RPMI7951 (cell line): ENCODE measurements around the gene PID1. TPM values are rescaled to one million over a fixed set of nuclear protein-coding genes. Genes with fewer than 3 reads are reported as not detected.

ENCODE experiments used
- DNase-seq: peaks from one replicate; pipeline ENCODE4 v3.0.0-alpha.2; 2012; ENCODE audit warnings: low read depth
- total RNA-seq: library from RNA; depleted of rRNA; stranded (reverse); fragments of >200 nt; shearing (Covaris generic); gene quantifications from 2 replicates; pipeline ENCODE4 v1.2.3, GENCODE V29; 2014

Gene PID1
- total RNA-seq, 1 experiment from 2014 or later, result 23.8 TPM

DNA sequence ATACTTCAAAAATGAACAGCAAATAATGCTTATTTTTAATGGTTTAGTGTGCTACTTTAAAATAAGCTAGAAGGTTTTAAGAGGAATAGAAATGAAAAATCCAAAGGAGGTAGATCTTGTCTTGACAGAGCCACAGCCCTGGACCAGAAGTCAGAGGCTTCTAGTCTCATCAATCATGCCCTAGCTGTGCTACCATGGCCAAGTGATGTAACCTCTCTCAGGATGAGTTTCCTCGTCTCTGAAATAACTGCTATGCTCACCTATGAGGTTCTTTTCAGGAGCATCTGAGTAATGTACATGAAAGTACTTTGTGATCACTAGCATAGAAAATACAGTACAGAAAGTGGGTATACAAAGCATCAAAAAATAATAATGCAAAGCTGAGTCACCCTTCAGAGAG is 248.4 kb downstream of the PID1 start:
- DNase-seq, result no peak

DNA sequence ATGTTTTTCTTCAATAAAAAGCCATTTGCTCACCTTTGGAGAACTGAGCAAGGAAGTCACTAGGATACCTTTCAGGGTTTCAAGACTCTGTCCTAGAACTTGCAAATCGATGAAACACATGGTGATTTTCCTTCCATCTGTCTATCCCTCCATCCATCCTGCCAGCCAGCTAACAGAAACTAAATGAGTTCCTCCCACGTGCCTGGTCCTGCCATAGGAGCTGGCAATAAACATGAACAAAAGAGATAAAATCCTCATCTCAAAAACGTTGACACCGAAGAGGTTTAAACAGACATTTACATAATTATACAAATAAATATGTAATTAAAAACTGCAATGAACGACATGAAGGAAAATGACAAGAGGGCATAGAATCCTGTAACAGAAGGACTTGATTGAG is 249.0 kb downstream of the PID1 start:
- DNase-seq, result no peak

DNA sequence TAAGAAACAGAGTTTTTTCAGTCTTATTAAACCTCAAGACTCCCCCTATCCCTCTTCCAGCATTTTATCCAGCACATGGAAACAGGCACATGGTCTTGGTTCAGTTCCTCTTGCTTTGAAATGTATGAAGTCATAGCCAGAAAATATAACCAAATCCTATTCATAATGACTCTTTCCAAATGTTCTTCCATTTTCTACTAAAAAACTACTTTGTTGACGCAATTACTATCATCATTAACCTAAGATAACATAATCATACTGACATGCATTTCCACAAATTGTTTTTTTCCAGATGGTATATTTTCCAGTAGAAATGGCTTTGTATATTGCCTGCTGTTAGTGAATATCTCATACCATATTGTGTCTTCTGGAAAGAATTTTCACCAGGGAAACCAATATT is 261.3 kb downstream of the PID1 start:
- DNase-seq, result no peak

DNA sequence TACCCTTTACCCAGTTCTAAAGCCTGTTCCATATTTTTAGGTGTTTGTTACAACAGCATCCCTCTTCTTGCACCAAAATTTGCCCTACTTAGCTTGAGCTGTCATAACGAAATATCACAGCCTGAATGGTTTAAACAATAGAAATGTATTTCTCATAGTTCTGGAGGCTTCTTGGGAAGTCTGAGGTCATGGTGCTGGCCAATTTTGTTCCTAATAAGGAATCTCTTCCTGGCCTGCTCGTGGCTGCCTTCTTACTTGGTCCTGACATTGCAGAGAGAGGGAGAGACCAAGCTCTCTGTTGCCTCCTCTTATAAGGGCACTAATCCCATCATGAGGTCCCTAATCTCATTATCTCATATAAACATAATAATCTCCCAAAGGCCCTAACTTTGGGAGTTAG is 267.8 kb downstream of the PID1 start:
- DNase-seq, result no peak

DNA sequence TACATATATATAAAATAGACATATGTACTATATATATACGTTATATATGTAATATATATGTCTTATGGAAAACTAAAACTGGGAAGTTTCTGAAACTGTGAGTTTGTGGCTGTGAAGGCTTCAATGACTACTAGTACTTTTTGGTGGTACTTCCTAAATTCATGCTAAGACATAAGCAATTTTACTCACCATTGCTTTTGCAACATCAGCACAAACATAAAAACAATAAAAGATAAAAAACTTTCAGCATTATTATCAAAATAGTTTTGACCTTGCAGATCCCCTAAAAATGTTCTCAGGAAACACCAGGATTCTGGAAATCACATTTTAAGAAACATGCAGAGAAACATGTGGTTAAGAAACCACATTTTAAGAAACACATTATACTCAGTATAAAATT is 269.9 kb downstream of the PID1 start:
- no peak for DNase-seq

DNA sequence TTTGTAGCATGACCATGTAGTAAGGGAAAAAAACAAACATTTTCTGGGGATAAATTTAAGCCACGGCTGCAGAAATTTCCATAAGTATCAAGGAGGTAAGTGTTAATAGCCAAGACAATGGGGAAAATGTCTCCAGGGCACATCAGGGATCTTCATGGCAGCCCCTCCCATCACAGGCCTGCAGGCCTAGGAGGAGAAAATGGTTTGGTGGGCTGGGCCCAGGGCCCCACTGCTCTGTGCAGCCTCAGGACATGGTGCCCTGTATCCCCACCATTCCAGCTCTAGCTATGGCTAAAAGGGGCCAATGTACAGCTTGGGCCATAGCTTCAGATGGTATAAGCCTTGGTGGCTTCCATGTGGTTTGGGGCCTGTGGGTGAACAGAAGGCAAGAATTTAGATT is 271.8 kb downstream of the PID1 start:
- DNase-seq, result no peak

DNA sequence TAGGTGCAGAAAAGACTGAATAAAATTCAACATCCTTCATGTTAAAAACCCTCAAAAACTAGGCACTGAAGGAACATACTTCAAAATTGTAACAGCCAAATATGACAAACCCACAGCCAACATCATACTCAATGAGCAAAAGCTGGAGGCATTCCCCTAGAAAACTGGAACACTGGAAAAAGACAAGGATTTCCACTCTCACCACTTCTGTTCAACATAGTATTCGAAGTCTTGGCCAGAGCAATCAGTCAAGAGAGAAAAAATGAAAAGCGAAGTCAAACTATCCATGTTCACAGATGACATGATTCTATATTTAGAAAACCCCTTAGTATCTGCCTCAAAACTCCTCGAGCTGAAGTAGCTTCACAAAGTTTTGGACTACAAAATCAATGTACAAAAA is 282.3 kb downstream of the PID1 start:
- DNase-seq, result no peak

DNA sequence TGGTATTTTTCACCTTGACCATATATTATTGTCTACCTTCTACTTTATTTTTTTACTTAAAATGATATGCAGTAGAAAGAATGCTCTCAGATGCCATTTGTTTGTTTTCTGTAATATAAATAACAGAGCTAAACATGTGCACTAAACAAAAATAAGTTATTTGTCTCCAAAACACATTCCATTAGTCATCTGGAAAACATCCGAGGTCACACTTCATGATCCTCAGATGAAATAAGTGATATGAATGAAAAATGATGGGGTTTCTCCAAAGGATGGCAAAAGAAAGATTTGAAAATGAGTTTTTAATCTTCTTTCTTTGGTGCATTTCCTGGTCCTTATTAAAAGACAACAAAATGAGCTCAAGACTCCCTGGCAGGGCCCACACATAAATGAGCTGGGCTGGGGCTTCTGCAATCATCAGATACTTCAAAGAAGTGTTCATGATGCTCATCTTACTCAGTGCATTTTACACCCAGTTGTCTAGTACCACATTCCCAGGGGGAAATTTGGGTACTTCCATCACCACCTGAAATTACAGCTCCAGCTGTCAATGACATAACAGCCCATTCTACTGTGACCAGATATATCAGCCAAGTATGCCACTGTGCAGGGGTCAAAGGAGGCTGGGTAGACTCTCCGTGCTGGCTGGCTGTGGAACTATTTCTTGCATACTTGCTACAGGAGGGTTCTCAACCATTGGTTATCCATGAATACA is 283.5 kb downstream of the PID1 start:
- peak; percentile 20 for DNase-seq

DNA sequence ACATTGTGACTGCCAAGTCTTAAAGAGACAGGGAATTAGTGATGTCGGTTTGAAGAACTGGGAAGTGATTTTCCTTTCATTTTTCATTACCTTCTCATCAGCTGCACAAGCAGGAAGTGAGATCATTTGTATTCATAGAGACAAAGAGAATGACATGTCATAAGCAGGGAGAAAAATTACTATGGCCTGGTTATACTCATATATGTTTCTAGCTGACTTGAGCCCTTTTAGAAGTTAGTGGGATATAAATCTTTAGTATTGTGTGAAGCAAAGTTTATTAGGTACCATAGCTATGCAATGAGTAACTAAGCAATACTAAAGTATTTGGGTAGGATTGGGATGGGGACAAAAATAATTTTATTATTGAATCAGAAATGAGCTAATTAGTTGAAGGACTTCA is 284.1 kb downstream of the PID1 start:
- no peak for DNase-seq

DNA sequence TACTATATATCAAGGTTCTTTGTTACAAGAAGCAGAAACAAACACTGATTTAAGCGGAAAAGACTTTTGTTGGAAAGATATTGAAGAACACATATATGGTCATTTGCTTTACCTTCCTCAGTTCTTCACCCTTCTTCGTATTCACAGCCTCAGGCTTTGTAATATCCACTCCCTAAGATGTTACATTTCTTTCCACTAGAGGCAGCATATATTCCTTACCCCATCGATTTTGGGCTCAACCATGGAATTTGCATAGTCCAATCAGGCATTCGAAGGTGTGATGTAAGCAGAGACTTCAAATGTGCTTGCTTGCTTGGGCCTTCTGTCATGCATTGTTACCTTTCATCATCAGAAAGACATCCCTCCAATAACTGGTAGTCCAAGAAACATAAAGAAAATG is 287.4 kb downstream of the PID1 start:
- DNase-seq, result no peak

DNA sequence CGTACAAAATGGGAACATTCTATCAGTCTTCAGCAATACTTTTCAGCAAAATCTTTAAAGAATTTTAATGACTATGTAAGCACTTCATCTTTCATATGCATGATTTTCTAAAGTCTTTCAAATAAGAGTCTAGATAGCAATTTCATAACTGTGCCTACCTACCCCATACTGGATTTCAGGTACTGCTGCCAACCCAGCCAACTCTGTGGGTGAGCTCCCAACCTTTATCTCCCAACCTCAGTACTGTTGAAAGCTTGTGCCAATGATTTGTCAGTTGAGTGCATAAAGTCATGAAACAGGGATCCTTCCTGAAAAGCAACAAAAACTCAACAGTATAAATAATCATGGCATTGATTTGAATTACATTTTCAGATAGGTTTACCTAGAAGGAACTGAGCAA is 296.9 kb downstream of the PID1 start:
- no peak for DNase-seq
